Suppressor macrophage treated with lipopolysaccharide for 1 hour (primary cell): ENCODE measurements around the gene CFAP52.
"Not testable (repeated sequence)": the region's sequence is repeated elsewhere in the genome, so short reads cannot be mapped to it uniquely, and the experiment has no call there.

Experiments
- DNase-seq, 3 donors: peaks; one replicate each; pipeline ENCODE4 v3.0.0-alpha.2; 2020 to 2022

Gene CFAP52, protein sequence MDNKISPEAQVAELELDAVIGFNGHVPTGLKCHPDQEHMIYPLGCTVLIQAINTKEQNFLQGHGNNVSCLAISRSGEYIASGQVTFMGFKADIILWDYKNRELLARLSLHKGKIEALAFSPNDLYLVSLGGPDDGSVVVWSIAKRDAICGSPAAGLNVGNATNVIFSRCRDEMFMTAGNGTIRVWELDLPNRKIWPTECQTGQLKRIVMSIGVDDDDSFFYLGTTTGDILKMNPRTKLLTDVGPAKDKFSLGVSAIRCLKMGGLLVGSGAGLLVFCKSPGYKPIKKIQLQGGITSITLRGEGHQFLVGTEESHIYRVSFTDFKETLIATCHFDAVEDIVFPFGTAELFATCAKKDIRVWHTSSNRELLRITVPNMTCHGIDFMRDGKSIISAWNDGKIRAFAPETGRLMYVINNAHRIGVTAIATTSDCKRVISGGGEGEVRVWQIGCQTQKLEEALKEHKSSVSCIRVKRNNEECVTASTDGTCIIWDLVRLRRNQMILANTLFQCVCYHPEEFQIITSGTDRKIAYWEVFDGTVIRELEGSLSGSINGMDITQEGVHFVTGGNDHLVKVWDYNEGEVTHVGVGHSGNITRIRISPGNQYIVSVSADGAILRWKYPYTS

GRCh38 chr17:9576521-9577372 is at the start of gene CFAP52:
Gene CFAP52, plus strand, starts transcription at chr17:9576642. Its CDS starts 54 bp downstream, at chr17:9576696.
- peak; percentile 86 to 90 (median 87) for DNase-seq

DNA sequence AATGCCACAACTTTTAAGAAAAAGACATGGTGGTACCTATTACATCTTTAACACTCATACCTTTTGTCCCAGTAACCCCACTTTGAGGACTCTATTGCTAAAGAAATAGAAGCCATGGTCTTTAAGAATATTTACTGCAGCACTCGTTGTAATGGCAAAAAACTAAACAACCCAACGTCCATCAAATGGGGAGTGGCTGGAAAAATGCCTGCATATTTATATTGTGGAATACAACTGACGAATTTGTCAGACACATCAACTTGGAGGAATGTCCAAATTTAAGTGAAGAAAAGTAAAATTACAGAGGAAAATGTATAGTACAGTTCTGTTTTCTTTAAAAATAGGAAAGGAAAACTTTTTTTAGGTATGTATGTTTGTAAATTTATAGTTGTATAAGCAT is 48.7 kb upstream of the CFAP52 start:
- no peak for DNase-seq

GRCh38 chr17:9529033-9529700 is 47.3 kb upstream of the CFAP52 start:
- peak; percentile 13 to 19 (median 19) for DNase-seq

GRCh38 chr17:9531034-9531433 is 45.4 kb upstream of the CFAP52 start:
- no peak for DNase-seq

GRCh38 chr17:9532715-9533114 is 43.7 kb upstream of the CFAP52 start:
- DNase-seq = no peak

GRCh38 chr17:9533441-9533840 is 43.0 kb upstream of the CFAP52 start:
- peak; percentile 33 to 52 (median 39) for DNase-seq

GRCh38 chr17:9536061-9536460 is 40.4 kb upstream of the CFAP52 start:
- DNase-seq = no peak

DNA sequence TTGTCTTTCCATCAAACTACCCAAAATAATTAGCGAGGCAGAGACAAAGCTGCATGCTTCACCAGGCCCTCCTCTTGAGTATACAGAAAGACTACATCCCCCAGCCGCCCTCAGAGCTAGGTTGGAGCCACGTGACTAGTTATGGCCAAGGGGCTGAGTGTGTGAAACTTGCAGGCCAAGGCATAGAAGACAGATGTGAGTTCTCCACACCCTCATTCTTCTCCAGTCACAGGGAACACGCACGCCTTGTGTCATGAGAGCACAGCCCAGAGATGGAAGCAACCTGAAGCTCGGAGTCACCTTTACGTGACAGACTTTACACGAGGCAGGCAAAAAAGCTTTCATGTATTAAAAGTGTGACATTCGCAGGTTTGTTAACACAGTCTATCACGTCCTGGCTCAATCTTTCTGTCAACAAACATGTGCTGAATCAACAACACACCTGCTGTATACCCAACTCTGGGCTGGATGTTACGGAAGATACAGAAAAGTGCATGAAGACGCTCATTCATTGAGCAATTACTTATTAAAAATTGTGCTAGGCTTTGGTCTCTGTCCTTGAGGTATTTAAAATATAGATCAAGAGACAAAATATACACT is 39.2 kb upstream of the CFAP52 start:
- DNase-seq = no peak

- DNase-seq = no peak
Measured at GRCh38 chr17:9538626-9539025, 37.8 kb upstream of the CFAP52 start.

- DNase-seq = no peak
Measured at GRCh38 chr17:9541718-9542117, 34.7 kb upstream of the CFAP52 start.

DNA sequence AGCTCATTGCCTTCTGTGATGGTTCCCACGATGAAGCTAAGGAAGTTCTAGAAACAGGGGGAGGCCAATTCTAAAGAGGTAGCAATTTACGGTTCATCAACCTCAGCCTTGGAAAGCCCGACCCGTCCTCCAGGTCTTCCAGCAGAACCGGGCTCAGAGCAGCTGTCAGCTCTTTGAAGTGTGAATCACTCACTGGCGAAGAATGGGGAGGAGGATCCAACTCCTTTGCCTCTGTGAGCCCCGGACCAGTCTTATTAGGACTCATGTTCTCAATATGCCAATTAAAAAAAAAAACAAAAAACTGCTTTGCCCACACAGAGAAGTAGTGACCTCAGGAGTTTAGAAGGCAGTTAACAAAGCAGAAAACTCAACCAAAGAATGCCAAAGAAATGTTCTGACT is 32.2 kb upstream of the CFAP52 start:
- DNase-seq = no peak

- no peak for DNase-seq
Measured at GRCh38 chr17:9549215-9549614, 27.2 kb upstream of the CFAP52 start.

- DNase-seq = no peak
Measured at GRCh38 chr17:9553181-9553580, 23.3 kb upstream of the CFAP52 start.

DNA sequence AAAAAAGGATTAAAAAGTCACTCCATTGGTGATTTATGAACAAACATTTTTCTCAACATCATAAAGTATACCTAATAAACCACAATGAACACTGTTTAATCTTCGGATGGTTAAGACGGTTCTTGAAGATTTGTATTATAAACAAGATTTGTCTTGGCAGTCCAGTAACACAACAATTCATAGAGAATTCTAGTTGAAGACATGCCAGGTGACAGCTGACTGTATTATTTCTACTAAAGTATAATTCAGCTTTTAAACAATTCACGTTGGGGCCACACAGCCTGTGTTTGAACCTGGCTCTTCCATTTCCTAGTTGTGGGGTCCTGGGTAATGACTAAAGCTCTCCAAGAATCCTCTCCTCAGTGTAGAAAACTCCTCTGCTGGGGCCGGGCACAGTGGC is 22.8 kb upstream of the CFAP52 start:
- no peak for DNase-seq

DNA sequence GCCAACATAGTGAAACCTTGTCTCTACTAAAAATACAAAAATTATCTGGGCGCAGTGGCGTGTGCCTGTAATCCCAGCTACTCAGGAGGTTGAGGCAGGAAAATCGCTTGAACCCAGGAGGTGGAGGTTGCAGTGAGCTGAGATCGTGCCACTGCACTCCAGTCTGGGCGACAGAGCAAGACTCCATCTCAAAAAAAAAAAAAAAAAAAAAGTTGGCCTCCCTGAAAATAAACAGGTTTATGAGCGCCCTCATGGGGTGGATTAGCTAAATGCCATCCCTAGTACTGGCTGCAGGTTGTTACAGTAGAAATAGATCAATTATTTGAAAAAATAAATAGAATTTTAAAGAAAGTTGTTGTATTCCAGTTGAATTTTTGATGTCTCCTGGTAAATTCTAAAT is 21.7 kb upstream of the CFAP52 start:
- peak; percentile 61 to 67 (median 63) for DNase-seq

DNA sequence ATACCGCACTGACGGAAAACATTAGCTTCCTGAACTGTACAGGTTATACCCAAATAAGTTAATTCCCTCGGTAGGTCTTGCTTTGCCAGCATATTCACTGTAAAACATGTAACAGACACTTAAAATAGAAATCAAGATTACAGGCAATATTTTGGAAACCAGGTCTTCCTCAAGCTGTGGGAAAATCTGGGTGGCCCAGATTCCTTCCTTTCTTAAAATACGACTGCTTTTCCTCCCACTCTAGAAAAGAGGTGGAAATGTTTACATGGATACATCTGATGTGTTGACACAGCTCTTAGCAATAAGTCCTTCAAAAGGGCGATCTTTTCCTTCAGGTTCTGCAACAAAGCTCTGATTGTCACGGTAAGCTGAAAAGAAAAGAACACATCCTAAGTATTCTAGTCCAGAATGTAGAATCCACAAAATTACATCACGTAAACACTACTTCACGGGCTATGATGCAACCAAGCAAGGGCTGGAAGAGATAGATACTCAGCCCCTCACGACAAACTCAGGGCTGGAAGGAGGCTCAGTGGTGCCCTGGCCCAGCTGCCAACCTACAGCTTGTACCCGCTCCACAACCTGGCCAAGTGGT is 19.2 kb upstream of the CFAP52 start:
- no peak for DNase-seq

DNA sequence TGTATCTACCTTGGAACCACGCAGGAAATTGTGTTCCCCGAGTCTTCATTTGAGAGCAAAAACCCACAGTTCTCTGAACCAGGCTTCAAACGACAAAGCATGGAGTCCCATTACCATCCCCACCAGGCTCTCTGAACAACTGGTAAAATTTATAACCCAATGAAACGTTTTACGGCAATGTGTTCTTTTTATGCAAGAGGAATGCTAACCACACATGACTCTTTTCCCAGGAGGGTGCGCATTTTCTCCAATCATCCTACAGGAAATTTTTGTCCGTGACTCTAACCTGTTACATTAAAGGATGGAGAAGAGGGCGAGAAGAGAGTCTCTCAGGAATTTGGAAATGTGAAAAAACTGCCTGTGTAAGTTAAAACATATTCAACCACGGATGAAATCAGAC is 18.6 kb upstream of the CFAP52 start:
- no peak for DNase-seq

DNA sequence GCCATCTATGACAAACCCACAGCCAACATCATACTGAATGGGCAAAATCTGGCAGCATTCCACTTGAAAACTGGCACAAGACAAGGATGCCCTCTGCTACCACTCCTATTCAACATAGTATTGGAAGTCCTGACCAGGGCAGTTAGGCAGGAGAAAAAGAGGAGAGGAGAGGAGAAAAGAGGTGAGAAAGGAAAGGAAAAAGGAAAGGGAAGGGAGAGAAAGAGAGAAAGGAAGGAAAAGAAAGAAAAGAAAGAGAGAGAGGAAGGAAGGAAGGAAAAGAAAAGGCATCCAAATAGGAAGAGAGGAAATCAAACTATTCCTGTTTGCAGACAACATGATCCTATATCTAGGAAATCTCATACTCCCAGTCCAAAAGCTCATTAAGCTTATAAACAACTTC is 12.3 kb upstream of the CFAP52 start:
- DNase-seq = no peak

GRCh38 chr17:9566067-9566466 is 10.4 kb upstream of the CFAP52 start:
- no peak for DNase-seq

DNA sequence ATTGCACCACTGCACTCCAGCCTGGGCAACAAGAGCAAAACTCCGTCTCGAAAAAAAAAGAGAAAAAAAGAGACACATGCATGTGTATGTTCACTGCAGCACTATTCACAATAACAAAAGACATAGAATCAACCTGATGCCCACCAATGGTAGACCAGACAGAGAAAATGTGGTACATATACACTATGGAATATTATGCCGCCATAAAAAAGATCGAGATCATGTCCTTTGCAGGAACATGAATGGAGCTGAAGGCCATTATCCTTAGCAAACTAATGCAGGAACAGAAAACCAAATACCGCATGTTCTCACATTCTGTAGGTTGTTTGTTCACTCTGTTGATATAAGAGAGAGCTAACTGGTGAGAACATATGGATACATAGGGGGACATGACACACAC is 9.7 kb upstream of the CFAP52 start:
- DNase-seq = not testable (repeated sequence)

DNA sequence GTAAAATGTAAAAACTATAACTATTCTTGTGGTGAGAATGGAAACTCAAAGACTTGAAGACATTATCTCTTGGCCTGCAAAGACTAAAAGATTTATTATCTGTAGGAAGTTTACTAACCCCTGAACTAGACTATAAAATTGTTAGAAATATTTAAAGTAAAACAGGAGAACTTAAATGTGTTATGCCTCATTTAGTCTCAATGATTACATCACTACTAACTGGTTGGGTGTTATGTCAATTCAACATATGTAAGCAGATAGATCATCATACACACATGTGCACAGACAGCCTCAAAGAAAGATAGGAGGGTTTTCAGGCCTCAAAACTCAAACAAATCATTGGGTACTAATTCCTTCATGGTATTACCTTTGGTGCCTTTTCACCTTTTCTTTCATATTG is 8.4 kb upstream of the CFAP52 start:
- DNase-seq = no peak

DNA sequence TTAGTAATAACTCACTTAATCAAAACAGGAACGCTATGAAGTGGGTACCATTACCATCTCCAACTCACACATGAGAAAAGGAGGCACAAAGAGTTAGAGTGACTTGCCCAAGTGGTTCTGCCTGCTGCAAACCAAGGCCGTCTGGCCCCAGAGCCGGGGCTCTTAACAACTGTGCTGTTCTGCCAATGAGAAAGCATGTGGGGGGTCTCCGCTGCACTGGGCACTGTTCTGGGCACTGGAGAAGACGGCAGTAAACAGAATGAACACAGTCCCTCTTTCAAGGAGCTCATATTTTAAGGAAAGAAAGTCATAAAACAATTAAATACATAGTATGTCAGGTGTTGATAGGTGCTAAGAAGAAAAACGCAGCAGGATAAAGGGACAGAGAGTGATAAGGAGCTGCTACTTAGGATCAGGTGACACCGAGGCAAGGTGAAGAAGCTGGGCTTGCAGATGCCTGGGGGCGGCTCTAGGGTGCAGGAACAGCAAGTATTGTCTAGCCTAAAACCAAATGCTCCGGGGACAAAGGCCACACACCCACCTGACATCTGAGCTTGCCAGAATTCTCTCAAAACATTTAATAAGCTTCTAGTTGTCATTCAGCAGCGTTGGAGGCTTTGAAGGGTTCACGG is 7.4 kb upstream of the CFAP52 start:
- no peak for DNase-seq
